IPS-11a (cell line): Measurements from ENCODE around the gene CREB3L1.

ENCODE experiments used
- H3K4me3 ChIP-seq: one replicate; pipeline ENCODE4 v1.5.1; 2013; ENCODE audit warnings: low read depth, low read length, control low read depth

Gene CREB3L1, protein sequence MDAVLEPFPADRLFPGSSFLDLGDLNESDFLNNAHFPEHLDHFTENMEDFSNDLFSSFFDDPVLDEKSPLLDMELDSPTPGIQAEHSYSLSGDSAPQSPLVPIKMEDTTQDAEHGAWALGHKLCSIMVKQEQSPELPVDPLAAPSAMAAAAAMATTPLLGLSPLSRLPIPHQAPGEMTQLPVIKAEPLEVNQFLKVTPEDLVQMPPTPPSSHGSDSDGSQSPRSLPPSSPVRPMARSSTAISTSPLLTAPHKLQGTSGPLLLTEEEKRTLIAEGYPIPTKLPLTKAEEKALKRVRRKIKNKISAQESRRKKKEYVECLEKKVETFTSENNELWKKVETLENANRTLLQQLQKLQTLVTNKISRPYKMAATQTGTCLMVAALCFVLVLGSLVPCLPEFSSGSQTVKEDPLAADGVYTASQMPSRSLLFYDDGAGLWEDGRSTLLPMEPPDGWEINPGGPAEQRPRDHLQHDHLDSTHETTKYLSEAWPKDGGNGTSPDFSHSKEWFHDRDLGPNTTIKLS

DNA sequence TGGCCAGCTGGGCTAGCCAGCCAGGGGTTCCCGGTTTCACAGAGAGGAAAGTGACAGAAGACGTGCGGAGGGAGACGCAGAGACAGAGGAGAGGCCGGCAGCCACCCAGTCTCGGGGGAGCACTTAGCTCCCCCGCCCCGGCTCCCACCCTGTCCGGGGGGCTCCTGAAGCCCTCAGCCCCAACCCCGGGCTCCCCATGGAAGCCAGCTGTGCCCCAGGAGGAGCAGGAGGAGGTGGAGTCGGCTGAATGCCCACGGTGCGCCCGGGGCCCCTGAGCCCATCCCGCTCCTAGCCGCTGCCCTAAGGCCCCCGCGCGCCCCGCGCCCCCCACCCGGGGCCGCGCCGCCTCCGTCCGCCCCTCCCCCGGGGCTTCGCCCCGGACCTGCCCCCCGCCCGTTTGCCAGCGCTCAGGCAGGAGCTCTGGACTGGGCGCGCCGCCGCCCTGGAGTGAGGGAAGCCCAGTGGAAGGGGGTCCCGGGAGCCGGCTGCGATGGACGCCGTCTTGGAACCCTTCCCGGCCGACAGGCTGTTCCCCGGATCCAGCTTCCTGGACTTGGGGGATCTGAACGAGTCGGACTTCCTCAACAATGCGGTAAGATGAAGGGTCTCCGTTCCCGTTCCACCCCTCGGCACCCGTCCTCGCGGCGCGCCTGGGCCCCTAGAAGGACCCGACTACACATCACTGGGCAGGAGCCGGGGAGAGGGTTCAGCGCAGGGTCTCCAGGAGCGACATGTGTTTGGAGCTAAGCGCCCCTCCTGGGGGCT lies at the start of gene CREB3L1:
Gene CREB3L1, plus strand, starts transcription at position 41 of the 765 bp plus-strand sequence. Its CDS starts 450 bp downstream, at position 491.
- peak within 1 kb of the TSS; percentile 66 for H3K4me3 ChIP-seq

DNA sequence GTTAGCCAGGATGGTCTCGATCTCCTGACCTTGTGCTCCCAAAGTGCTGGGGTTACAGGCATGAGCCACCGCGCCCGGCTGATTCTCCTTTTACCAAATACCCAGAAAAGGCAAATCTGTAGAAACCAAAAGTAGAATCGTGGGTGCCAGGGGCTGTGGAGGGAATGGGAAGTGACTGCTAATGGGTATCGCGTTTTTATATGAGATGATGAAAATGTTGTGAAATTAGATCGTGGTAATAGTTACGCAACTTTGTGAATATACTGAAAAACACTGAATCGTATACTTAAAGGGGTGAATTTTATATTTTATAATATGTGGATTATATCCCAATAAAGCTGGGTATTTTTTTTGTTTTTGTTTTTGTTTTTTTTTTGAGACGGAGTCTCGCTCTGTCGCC lies 48.2 kb upstream of the CREB3L1 start:
- H3K4me3 ChIP-seq = no peak overlapping the region

DNA sequence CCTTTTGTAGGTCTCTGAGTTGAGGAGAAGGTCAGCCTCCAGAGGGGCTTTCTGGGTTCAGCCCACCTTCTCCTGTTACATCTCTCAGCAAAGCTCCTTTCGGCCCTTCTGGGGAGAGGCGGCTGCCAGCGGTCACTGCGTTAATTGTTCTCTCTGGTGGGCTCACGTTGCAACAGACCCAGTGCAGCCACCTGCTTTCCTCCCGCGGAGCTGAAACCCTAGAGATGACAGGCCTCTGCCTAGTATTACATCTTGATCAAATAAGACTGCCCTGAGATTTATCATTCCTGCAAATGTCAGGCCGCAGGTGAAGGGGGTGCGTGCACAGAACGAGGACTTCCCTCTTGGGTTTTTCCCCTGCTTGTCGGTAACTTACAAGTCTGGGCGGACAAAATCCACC lies 43.2 kb upstream of the CREB3L1 start:
- no peak overlapping the region for H3K4me3 ChIP-seq

DNA sequence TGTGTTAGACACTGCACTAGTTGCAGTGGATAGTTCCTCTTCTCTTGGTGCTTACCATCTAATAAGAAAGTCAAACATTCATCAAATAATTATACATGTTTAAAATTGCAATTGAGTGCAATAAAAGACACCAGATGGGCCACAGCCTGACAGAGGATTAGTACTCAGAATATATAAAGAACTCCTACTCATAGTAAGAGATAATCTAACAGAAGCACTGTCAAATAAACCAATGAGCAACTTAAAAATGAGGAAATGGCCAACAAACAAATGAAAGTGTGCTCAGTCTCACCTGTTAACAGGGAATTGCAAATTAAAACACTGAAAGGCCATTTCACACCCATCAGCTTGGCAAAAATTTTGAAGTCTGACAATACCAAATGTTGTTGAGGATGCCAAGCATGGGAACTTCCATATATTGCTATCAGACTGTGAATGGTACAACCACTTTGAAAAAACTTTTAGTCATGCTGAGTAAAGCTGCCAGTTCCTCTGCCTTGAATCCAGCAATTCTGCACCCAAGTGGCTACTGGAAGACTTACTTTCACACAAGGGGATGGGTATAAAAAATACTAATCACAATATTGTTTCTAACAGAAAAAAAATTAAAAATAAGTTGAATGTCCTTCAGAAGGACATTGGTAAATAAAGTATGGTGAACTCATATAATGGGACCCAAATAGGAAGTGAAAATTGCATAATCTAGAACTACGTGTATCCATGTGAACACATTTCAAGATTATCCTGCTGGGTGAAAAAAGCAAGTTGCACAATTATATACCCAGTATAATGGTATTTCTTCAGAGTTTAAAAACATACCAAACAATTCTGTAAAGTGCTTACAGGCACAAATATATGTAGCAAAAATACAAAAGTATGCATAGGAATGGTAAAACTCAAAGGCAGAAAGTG lies 41.4 kb upstream of the CREB3L1 start:
- no peak overlapping the region for H3K4me3 ChIP-seq

DNA sequence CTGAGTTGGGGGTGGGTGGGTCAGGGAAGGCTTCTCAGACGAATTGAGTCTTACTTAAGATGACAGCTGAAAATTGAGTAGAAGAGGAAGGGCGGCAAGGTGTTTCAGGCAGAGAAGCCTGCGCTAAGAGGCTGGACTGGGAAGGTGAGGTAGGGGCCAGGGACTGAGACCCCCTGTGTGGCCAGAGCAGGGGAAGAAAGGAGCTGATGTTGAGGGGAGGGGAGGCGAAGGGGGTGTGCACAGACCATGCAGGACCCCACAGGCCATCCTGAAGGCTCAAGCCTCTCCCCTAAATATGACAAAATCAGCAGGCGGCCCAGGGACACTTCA lies 40.6 kb upstream of the CREB3L1 start:
- peak overlapping the region; percentile 54 for H3K4me3 ChIP-seq

DNA sequence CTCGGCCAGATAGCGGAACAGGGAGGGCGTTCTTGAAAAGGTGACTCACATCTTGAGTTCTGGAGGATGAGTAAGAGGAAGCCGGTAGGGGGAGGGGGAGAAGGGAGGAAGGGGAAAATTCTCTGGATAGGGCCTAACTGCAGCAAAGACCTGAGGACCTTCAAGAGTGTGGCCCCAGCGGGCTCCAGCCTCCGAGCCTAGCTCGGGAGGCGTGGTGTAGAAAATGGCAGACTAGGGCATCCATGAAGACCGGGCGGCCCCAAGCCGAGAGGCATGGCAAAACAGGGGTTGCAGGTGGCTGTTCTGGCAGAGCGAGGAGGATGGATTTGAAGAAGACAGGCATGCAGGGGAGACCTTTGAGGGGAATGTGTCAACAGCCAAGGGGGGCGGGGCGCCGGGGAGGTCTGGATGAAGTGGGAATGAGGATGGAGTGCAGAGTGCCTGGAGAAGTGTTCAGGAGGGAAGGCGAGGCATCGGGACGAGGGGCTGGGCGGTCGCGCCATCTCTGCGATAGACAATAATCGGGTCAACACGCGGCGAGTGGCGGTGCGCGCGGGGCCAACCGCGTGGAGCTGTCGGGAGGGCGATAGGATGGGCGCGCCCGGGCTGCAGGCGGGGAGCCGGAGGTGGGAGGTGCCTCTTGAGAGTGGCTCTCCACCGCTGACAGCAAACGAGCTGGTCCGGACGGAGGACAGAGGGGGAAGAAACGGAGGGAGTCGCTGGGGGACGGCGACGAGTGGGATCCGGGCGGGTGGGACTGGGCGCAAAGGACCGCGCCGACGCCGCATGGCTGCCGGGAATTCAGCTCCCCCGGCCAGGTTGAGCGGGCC lies 40.0 kb upstream of the CREB3L1 start:
- H3K4me3 ChIP-seq = peak overlapping the region; percentile 54

DNA sequence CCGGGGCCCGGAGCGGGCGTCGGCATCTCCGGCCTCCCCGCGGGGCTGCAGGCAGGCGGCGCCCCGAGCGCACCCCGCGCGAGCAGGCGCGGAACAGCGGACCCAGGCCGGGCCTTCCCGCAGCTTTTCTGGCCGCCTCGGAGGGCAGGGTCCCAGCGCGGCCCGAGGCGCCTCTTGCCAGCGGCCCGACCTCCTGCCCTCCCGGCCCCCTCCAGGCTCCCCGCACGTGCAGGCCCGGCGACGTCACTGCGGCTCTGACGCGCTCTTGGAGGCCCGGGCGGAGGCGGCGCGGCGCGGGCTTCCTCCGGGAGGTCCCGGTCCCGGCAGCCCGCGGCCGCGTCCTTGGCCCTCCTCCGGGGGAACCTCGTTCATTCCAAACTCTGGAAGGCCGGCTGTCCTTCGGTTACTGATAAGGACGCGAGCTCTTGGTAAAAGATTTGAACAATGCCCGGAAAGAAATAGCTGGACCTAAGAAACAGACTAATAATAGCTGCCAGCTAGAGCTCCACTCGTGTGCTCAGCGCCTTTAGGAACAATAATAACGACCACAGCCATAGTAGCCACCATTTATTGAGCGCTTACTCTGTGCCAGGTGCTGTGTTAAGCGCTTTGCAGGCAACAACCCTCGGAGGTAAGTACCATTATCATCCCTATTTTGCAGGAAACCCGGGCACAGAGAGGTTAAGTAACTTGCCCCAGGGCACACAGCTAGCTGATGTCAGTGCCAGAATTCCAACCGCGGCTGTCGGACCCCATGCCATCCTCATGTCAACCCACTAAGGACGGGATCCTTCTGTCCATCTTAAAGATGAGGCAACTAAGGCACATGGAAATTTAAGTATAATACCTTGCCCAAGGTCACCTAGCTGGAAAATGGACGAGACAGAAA lies 39.1 kb upstream of the CREB3L1 start:
- H3K4me3 ChIP-seq = peak overlapping the region; percentile 54

DNA sequence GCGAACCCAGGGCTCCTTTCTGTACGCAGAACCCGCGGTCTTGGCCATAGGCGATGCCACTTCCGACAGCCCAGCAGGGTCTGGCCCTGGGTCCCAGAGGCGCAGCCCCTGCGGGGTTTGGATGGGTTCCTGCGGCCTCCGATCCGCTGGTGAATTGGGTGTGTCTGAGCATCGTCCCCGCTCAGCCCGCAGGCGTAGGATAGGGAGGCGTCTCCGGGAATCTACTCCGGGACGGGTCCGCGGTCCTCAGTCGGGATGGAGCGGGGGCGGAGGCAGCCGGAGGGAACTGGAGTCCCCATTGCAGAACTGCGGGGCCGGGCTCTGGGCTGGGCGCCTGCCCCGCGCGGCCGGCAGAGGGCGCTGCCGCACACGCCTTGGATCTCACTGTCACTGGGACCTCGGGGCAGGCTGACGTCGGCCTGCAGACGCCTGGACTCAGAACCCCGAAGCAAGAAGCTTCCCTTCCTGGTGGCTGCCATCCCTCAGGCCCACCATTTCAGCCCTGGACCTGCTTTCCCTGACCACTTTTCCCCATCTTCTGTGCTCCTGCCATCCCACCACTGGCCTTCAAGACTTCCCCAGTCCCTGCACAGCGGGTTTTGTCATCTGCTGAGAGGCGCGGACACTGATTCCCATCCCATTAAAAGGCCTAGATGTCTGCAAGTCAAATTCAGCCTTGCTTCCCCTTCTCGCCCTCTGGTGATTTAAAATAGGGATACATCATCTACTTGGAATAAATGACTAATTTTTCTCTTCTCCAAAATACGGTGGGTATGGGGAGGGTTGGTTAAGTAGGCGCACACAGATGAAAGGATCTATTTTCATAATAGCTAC lies 38.3 kb upstream of the CREB3L1 start:
- peak overlapping the region; percentile 5 for H3K4me3 ChIP-seq

DNA sequence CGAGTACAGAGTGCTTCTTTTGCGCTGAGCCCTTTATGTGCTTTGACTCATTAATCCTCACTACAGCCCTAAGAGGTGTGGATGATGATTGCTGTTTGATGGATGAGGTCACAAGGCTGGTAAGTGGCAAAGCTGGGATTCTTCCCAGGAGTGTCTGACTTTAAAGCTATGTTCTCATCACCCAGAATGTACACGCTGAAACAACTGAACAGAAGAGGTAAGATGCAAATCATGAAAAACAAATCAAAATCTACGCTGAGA lies 37.7 kb upstream of the CREB3L1 start:
- H3K4me3 ChIP-seq = no peak overlapping the region

DNA sequence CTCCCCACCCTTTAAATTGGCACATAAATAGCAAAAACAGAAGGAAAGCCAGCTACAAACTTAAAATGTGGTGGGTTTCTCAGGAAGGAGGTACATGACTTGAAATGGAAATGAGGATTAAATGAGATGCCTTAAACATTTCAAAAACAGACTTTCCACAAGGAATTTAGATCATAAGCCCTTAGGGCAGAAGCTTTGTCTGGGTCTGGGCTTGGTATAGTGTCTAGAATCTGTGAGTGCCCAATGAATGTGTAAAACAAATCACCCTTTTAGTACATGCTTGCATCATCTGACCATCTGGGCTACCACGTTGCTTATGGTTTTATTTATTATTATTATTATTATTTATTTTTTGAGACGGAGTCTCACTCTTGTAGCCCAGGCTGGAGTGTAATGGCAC lies 37.1 kb upstream of the CREB3L1 start:
- no peak overlapping the region for H3K4me3 ChIP-seq

DNA sequence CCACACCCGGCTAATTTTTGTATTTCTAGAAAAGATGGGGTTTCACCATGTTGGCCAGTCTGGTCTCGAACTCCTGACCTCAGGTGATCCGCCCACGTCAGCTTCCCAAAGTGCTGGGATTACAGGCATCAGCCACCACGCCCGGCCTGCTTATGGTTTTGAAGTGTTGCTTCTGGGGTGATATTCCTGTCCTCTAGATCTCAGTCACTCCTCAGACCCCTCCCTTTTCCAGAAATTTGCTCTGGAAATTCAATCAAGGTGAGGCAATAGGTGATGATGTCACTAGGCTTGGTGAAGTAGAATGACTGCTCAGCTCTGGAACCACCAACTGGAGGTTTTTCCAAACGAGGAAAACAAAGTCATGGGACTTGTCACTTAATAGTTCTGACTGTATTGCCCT lies 36.6 kb upstream of the CREB3L1 start:
- H3K4me3 ChIP-seq = no peak overlapping the region

DNA sequence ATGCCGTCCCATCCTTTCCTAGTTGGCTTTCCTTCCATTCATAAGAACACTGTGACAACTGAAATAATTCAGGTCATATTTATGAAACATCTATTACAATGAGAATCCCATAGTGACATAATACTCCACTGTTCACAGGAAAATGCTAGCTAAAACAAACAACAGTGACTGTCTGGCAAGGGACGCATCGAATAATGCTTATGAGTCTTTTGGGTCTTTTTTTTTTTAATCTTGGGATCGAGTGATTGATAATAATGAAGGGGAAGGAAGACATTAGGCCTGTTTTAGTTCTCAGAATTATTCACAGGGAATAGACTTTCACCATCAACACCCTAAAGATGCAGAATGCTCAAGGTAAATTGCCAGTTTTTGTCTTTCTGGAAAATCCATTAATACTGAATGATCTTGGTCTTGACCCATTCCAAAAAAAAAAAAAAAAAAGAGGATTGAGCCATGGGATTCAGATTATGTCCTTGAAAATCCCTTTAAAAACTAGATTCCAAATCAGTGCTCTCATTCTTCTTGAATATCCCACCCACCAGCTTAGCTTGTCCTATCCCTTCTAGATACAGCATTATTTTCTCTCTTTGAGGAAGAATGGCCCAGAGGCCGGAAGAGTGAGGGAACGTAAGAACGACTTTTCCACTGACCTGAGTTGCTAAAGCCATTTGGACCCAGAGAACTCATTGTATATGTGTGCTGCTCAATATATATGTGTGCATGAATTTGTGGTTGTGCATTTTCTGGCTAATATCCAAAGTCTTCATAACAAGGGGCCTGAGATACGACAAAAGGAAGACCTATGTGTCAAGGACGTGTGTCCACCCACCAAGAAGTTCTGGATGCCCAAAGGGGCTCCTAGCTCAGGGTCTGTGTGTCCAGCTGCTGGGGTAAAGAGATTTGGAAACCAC lies 35.2 kb upstream of the CREB3L1 start:
- peak overlapping the region; percentile 41 for H3K4me3 ChIP-seq

DNA sequence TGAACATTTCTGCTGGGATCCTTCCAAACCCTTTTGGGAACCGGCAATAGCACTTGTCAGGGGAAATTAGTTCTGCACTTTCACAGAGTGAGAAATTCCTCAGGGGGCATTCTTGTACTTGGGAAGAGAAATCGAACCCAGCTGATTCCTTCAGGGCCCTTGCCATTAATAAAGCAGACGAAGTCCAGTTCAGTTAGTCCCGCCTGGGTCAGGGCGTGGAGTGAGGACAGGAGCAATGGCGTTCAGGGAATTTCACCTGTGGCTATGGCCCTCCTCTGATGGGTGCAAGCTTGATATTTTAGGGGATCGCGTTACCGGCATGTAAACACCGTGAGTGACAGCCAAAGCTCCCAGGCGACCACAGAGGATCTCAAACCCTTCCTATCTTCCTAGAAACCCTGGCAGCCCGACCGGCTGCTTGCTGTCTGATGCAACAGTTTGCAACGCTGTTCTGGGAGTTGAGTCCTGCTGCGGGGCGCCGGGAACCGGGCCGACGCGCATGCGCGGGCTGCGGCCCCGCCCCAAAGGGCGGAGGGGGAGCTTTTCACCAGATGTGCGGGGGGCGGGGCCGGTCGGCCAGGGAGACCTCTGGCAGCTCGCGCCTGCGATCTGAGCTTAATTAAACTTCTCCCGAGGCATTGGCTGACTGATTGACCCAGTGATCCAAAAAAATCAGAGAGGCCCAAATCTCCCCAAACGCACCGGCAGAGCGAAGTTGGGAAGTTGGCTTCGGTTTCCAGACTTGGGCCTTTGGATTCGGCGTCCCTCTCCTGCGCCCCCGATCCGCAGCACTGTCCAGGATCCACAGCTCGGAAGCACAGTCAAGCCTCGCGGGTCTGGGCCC lies 34.3 kb upstream of the CREB3L1 start:
- H3K4me3 ChIP-seq = peak overlapping the region; percentile 56

DNA sequence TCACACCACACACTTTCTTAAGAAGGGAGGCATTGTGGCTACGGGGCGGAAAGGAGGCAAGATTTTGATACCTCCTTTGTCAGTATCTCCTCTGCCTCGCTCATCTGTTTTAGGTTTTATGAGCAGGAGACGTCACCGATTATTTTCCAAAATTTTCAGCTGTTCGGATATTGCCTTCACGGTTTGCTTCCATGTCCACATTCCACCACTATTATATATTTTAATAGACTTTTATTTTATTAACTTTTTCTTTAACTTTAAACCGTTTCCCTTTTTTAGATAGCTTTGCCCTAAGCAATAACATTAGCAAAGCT lies 33.7 kb upstream of the CREB3L1 start:
- peak overlapping the region; percentile 56 for H3K4me3 ChIP-seq

DNA sequence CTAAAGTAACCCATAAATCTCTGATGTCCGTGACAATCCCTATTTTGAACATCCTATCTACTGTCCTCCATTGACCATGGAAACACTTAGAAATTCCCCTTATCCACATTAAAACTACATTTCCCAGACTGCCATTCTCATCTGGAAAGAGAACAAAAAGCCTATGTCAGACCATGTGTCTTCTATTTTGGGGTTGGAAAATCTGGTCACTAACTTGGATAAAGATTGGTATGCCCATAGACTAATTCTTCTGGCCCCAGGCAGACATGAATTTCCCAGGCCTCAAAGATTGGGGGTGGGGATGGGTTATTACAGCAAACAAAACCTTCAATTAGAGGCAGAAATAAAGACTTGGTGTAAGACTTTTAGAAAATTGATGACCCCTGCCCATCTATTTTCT lies 30.9 kb upstream of the CREB3L1 start:
- H3K4me3 ChIP-seq = no peak overlapping the region

DNA sequence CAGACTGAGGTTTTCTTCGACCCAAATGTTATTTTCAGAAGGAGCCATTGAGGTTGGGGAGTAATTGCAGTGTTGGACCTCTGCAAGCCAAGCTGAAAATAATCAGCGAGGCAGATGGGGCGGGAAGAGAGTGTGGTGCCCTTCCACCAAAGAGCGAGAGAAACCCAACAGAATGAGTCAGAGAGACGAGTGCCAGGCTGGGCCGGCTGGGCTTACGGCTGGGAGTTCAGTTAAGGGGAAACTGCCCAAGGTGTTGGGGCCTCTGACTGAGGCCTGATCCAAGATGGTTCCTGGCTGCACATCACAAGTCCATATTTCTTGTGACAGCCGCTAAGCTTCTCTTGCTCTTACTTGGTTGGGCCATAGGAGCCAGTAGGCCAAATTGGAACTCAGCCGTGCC lies 30.4 kb upstream of the CREB3L1 start:
- no peak overlapping the region for H3K4me3 ChIP-seq

DNA sequence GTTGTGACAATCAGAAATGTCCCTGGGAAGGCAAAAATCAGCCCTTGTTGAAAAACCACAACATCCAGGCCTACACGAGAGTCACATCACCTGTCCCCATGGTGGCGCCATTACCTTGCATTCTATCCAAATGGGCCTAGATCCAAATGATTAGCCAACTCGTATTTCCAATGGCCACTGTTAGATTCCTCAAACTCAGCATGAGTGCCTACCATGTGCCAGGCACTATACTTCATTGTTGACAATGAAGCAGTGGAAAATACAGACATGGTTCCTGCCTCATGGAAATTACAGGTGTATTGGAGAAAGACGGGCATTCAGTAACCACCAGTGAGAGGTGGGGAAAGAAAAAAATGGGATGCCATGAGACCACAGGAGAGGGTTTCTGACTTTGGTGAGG lies 29.8 kb upstream of the CREB3L1 start:
- H3K4me3 ChIP-seq = no peak overlapping the region
